Endothelial cell of umbilical vein (primary cell): Measurements from ENCODE around the gene CMPK2. TPM values are rescaled to one million over a fixed set of nuclear protein-coding genes. Genes with fewer than 3 reads are reported as not detected.

Experiments used
- BruUV-seq: library from RNA; stranded (reverse); fragments of 400-500 nt; replicated peaks from 2 replicates; lab custom pipeline; 2021; lab: Mats Ljungman, UMichigan
- CTCF ChIA-PET: fragments of 300-600, 350-600 bp; sonication (Branson Sonifier 250); formaldehyde crosslinking; loops from one replicate; lab custom pipeline; 2021; ENCODE audit warnings: antibody characterized with exemption, inconsistent platforms; lab: Charles Lee
- POLR2A ChIA-PET: fragments of 300-600, 350-600 bp; sonication (Branson Sonifier 250); formaldehyde crosslinking; loops from one replicate; lab custom pipeline; 2021; ENCODE audit warnings: antibody characterized with exemption, inconsistent platforms; lab: Charles Lee
- DNase-seq: peaks from one replicate; pipeline ENCODE4 v3.0.0-alpha.2; 2011; ENCODE audit warnings: low read depth, low spot score
- FAIRE-seq: peaks from 2 replicates; lab custom pipeline; 2011; peaks lifted over from hg19 to GRCh38; lab: Jason Lieb, UNC
- H2AFZ ChIP-seq: 2 replicates; pipeline ENCODE4 v1.6.0; 2012; ENCODE audit warnings: low read depth, low read length, control low read depth, inconsistent platforms
- H3K27ac ChIP-seq: 2 replicates; pipeline ENCODE4 v1.5.1; 2011; ENCODE audit warnings: low read depth, mild to moderate bottlenecking, control low read depth, low read length, moderate library complexity; ENCODE audit not compliant: insufficient read depth
- H3K27me3 ChIP-seq, 2 experiments: 2 replicates each; pipeline versions ENCODE4 v1.6.0 to v1.6.1; 2011; ENCODE audit warnings: low read length in 2 of 2, mixed read lengths in 1 of 2; ENCODE audit not compliant: control insufficient read depth in 2 of 2, insufficient read depth in 2 of 2
- H3K36me3 ChIP-seq, 2 experiments: 2 replicates in 1 of 2; 3 replicates in 1 of 2; pipeline ENCODE4 v1.5.1; 2011; ENCODE audit warnings: low read length in 2 of 2, mild to moderate bottlenecking in 1 of 2, moderate library complexity in 1 of 2; ENCODE audit not compliant: control insufficient read depth in 2 of 2, insufficient read depth in 2 of 2; ENCODE audit errors: extremely low read depth in 1 of 2
- H3K4me1 ChIP-seq: 3 replicates; pipeline ENCODE4 v1.5.1; 2011; ENCODE audit warnings: mild to moderate bottlenecking, low read length; ENCODE audit not compliant: control insufficient read depth, insufficient read depth; ENCODE audit errors: extremely low read depth
- H3K4me2 ChIP-seq: 2 replicates; pipeline ENCODE4 v1.6.1; 2011; ENCODE audit warnings: low read length, control low read depth, mixed read lengths; ENCODE audit not compliant: insufficient read depth
- H3K4me3 ChIP-seq, 3 experiments: fragments of 200-600 bp in 1 of 3; sonication (generic), shearing (Covaris generic) in 1 of 3; replicated peaks in 1 of 3; 2 replicates each; pipeline ENCODE4 v1.5.1; 2011 to 2016; ENCODE audit warnings: control low read depth in 3 of 3, low read length in 3 of 3, mild to moderate bottlenecking in 2 of 3, inconsistent platforms in 1 of 3, low read depth in 1 of 3, moderate library complexity in 1 of 3; ENCODE audit not compliant: insufficient read depth in 1 of 3
- H3K79me2 ChIP-seq: 2 replicates; pipeline ENCODE4 v1.6.0; 2012; ENCODE audit warnings: low read length, inconsistent platforms; ENCODE audit not compliant: control insufficient read depth, insufficient read depth
- H3K9ac ChIP-seq: replicated peaks from 2 replicates; pipeline ENCODE3; 2011; ENCODE audit warnings: low read length, control low read depth; ENCODE audit not compliant: insufficient read depth; ENCODE audit errors: extremely low read depth
- H3K9me1 ChIP-seq: replicated peaks from 3 replicates; pipeline ENCODE4 v1.6.0; 2011; ENCODE audit warnings: mild to moderate bottlenecking, low read length; ENCODE audit not compliant: control insufficient read depth, insufficient read depth; ENCODE audit errors: extremely low read depth
- H3K9me3 ChIP-seq: replicated peaks from 2 replicates; pipeline ENCODE4 v1.5.1; 2012; ENCODE audit warnings: low read length, inconsistent platforms; ENCODE audit not compliant: control insufficient read depth, insufficient read depth
- H4K20me1 ChIP-seq: replicated peaks from 2 replicates; pipeline ENCODE3; 2011; ENCODE audit warnings: mild to moderate bottlenecking, low read length; ENCODE audit not compliant: control insufficient read depth, insufficient read depth; ENCODE audit errors: extremely low read depth
- EZH2 ChIP-seq: IDR thresholded peaks from 2 replicates; pipeline ENCODE4 v1.6.1; 2012; ENCODE audit warnings: borderline replicate concordance, low read depth, mild to moderate bottlenecking, moderate library complexity, low read length, inconsistent platforms; ENCODE audit not compliant: severe bottlenecking
- FOS ChIP-seq: IDR thresholded peaks from 2 replicates; pipeline ENCODE4 v1.6.1; 2011; ENCODE audit warnings: mild to moderate bottlenecking, low read length, moderate library complexity, borderline replicate concordance; ENCODE audit not compliant: insufficient read depth
- MYC ChIP-seq: IDR thresholded peaks from one replicate; pipeline ENCODE4 v1.6.1; 2011; ENCODE audit warnings: mild to moderate bottlenecking, low read depth, low read length
- POLR2A ChIP-seq: IDR thresholded peaks from 2 replicates; pipeline ENCODE4 v1.6.1; 2012; ENCODE audit warnings: low read depth, mild to moderate bottlenecking, control low read depth, low read length
- POLR2AphosphoS5 ChIP-seq: IDR thresholded peaks from 2 replicates; pipeline ENCODE4 v1.6.1; 2012; ENCODE audit warnings: low read depth, mild to moderate bottlenecking, control low read depth, low read length, moderate library complexity; ENCODE audit not compliant: insufficient read depth
- dilution Hi-C: fragments of 300-500 bp; cut with MboI; formaldehyde crosslinking; loops from one replicate; pipeline ENCODE4 v1.15.0; 2019; ENCODE audit warnings: low sequenced_read_pairs; ENCODE audit not compliant: extremely low pct_ligation_motif_present
- intact Hi-C: fragments of 100-400 bp; cut with micrococcal nuclease; formaldehyde crosslinking; loops from one replicate; pipeline ENCODE4 v1.10.0; 2022
- polyA plus RNA-seq, 4 experiments: library from polyadenylated mRNA; depleted of rRNA in 3 of 4; stranded (reverse) in 3 of 4; unstranded in 1 of 4; fragments of >200 nt; gene quantifications; 2 replicates each; pipeline versions ENCODE4 v1.2.1 to v1.2.3, GENCODE V29; 2011 to 2012; ENCODE audit warnings: missing spikeins in 1 of 4
- total RNA-seq: library from RNA; stranded (reverse); gene quantifications from 2 replicates; pipeline ENCODE4 v1.2.3, GENCODE V29; 2021
- TF ChIP-seq, protein P1 (sequence below): IDR thresholded peaks from 2 replicates; pipeline ENCODE4 v1.6.1; 2011; ENCODE audit not compliant: insufficient read depth, insufficient read length
- TF ChIP-seq, protein P2 (sequence below), 2 donors: IDR thresholded peaks; 1 replicate in 1 of 2; 2 replicates in 1 of 2; pipeline ENCODE4 v1.5.1; 2011; ENCODE audit warnings: low read length in 2 of 2, mild to moderate bottlenecking in 2 of 2, moderate library complexity in 2 of 2, control low read depth in 1 of 2, inconsistent platforms in 1 of 2, low read depth in 1 of 2; ENCODE audit not compliant: insufficient read depth in 1 of 2; ENCODE audit errors: extremely low read depth in 1 of 2

CMPK2 gene
- total and polyA plus RNA-seq, 2 donors (not counting 3 experiments of a cell fraction or from before 2014, with no cell fraction given) = 0.15 to 0.69 TPM

DNA sequence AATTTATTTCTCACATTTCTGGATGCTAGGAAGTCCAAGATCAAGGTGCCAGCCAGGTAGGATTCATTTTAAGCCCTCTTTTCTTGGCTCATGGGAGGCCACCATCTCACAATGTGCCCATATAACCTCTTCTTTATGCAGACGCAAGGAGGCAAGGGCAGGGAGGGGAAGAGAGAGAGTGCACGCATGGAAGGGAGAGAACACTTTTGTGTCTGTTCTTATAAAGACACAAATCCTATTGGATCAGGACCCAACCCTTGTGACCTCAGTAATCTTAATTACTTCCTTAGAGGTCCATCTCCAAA lies 32.5 kb downstream of the CMPK2 start:
- Histone ChIP-seq H3K4me1 (no peaks in the 10 kb centered on the region), H3K9me3 (no peaks in the 10 kb centered on the region), H3K79me2 (no peaks in the 10 kb centered on the region), H3K9ac (no peak overlapping the region), H3K4me3 (no peak overlapping the region), H3K9me1 (no peaks in the 10 kb centered on the region), H3K4me2 (no peak overlapping the region), H3K27me3 (no peaks in the 10 kb centered on the region), H3K36me3 (no peaks in the 10 kb centered on the region), H2AFZ (no peak overlapping the region), H3K27ac (no peak overlapping the region), H4K20me1 (no peaks in the 10 kb centered on the region)
- FAIRE-seq = no peak
- DNase-seq = no peak
- ChIA-PET POLR2A (no interaction called here), CTCF (no interaction called here)
- intact Hi-C loops = no loop called here
- TF ChIP-seq FOS (no peak), EZH2 (no peak)
- dilution Hi-C loops = no loop called here
- BruUV-seq = no TSS peak

- Histone ChIP-seq H3K4me1 (peaks cover 4% of the 10 kb centered on the region), H3K27ac (no peak overlapping the region), H3K27me3 (no peaks in the 10 kb centered on the region), H3K4me3 (no peak overlapping the region), H3K36me3 (no peaks in the 10 kb centered on the region), H3K9me1 (no peaks in the 10 kb centered on the region), H3K4me2 (no peak overlapping the region), H3K9me3 (no peaks in the 10 kb centered on the region), H2AFZ (no peak overlapping the region), H3K9ac (no peak overlapping the region), H4K20me1 (no peaks in the 10 kb centered on the region), H3K79me2 (no peaks in the 10 kb centered on the region)
- dilution Hi-C loops (no loop called here), intact Hi-C loops (no loop called here)
- BruUV-seq = no TSS peak
- DNase-seq (no peak), FAIRE-seq (no peak)
- ChIA-PET CTCF (no interaction called here), POLR2A (no interaction called here)
- no peak for TF ChIP-seq FOS
- no peak for TF ChIP-seq MYC
- no peak for TF ChIP-seq EZH2
- TF ChIP-seq, protein P1, sequence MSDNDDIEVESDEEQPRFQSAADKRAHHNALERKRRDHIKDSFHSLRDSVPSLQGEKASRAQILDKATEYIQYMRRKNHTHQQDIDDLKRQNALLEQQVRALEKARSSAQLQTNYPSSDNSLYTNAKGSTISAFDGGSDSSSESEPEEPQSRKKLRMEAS = no peak
- TF ChIP-seq, protein P2, sequence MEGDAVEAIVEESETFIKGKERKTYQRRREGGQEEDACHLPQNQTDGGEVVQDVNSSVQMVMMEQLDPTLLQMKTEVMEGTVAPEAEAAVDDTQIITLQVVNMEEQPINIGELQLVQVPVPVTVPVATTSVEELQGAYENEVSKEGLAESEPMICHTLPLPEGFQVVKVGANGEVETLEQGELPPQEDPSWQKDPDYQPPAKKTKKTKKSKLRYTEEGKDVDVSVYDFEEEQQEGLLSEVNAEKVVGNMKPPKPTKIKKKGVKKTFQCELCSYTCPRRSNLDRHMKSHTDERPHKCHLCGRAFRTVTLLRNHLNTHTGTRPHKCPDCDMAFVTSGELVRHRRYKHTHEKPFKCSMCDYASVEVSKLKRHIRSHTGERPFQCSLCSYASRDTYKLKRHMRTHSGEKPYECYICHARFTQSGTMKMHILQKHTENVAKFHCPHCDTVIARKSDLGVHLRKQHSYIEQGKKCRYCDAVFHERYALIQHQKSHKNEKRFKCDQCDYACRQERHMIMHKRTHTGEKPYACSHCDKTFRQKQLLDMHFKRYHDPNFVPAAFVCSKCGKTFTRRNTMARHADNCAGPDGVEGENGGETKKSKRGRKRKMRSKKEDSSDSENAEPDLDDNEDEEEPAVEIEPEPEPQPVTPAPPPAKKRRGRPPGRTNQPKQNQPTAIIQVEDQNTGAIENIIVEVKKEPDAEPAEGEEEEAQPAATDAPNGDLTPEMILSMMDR (IDR thresholded peaks at IDR 0.05; ENCODE audit: extremely low read depth in 1 of 2, insufficient read depth in 1 of 2, low read depth in 1 of 2, low read length in 2 of 2) = no peak
- no peak for TF ChIP-seq POLR2A
- no peak for TF ChIP-seq POLR2AphosphoS5
These were observed 33.0 kb downstream of the CMPK2 start for GRCh38 chr2:6832596-6833299.
